ENCODE measurements around the gene VPS41. TPM values are rescaled to one million over a fixed set of nuclear protein-coding genes. Genes with fewer than 3 reads are reported as not detected.

Gene VPS41
- total RNA-seq, 1 experiment from 2014 or later, result 98.1 TPM

- H3K9me2 ChIP-seq (replicated peaks; ENCODE audit: insufficient read depth, low read length), result no peaks in the 10 kb centered on the region
- no peaks in the 10 kb centered on the region for H3K9me3 ChIP-seq (ENCODE audit: low read length)
- H4K20me1 ChIP-seq (ENCODE audit: insufficient read depth, low read depth, low read length), result peaks cover 3% of the 10 kb centered on the region; the same call in 1 of the 2 replicates
- no peak overlapping the region for H2AFZ ChIP-seq (ENCODE audit: low read length)
- no peak for DNase-seq
- H3K4me2 ChIP-seq (ENCODE audit: low read depth, low read length, poor library complexity, severe bottlenecking), result no peak overlapping the region
- H3K9ac ChIP-seq (ENCODE audit: low read length), result no peak overlapping the region
- H3K27ac ChIP-seq (ENCODE audit: low read length), result no peak overlapping the region
- H3K36me3 ChIP-seq (ENCODE audit: insufficient read depth, low read length), result no peaks in the 10 kb centered on the region
- H3K4me1 ChIP-seq (ENCODE audit: low read length), result no peaks in the 10 kb centered on the region
- H3K4me3 ChIP-seq (ENCODE audit: low read length), result no peak overlapping the region
- no peaks in the 10 kb centered on the region for H3K79me2 ChIP-seq (ENCODE audit: low read length)
- H3K27me3 ChIP-seq (ENCODE audit: low read length), result no peaks in the 10 kb centered on the region
Measured at GRCh38 chr7:38679419-38679818, 229.6 kb downstream of the VPS41 start.

DNA sequence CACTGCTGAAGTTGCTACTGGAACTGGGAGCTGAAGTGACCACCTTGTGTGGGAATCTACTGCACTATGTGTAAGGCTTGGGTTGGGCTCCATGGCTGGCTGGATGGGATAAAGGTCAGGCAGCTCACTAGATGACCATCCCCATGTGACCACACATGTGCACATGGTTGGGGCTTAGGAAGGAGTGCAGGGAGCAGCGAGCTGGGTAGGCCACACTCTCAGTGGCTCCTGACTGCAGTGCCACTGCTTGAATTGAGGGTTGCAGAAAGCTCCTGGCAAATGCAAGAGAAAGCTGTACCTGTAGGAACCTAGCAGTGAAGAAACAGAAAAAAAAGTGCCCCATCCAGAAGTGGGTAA is 230.3 kb downstream of the VPS41 start:
- H3K79me2 ChIP-seq (ENCODE audit: low read length), result no peaks in the 10 kb centered on the region
- no peak overlapping the region for H3K27ac ChIP-seq (ENCODE audit: low read length)

GRCh38 chr7:38677981-38678697 is 230.9 kb downstream of the VPS41 start:
- Histone ChIP-seq H3K27ac (ENCODE audit: low read length) (no peak overlapping the region), H3K27me3 (ENCODE audit: low read length) (no peaks in the 10 kb centered on the region), H3K4me3 (ENCODE audit: low read length) (no peak overlapping the region), H3K9me2 (replicated peaks; ENCODE audit: insufficient read depth, low read length) (no peaks in the 10 kb centered on the region), H3K36me3 (ENCODE audit: insufficient read depth, low read length) (no peaks in the 10 kb centered on the region), H3K9me3 (ENCODE audit: low read length) (no peaks in the 10 kb centered on the region), H3K4me1 (ENCODE audit: low read length) (no peaks in the 10 kb centered on the region), H4K20me1 (ENCODE audit: insufficient read depth, low read depth, low read length) (peaks cover 3% of the 10 kb centered on the region; the same call in 1 of the 2 replicates), H2AFZ (ENCODE audit: low read length) (no peak overlapping the region), H3K4me2 (ENCODE audit: low read depth, low read length, poor library complexity, severe bottlenecking) (no peak overlapping the region), H3K79me2 (ENCODE audit: low read length) (no peaks in the 10 kb centered on the region), H3K9ac (ENCODE audit: low read length) (no peak overlapping the region)
- DNase-seq, result no peak

More for the DNA sequence above, 230.3 kb downstream of the VPS41 start:
- Histone ChIP-seq H3K4me1 (ENCODE audit: low read length) (no peaks in the 10 kb centered on the region), H3K9ac (ENCODE audit: low read length) (no peak overlapping the region), H4K20me1 (ENCODE audit: insufficient read depth, low read depth, low read length) (peaks cover 3% of the 10 kb centered on the region; the same call in 1 of the 2 replicates), H3K9me3 (ENCODE audit: low read length) (no peaks in the 10 kb centered on the region), H3K9me2 (replicated peaks; ENCODE audit: insufficient read depth, low read length) (no peaks in the 10 kb centered on the region), H2AFZ (ENCODE audit: low read length) (no peak overlapping the region), H3K4me2 (ENCODE audit: low read depth, low read length, poor library complexity, severe bottlenecking) (no peak overlapping the region), H3K27me3 (ENCODE audit: low read length) (no peaks in the 10 kb centered on the region), H3K4me3 (ENCODE audit: low read length) (no peak overlapping the region), H3K36me3 (ENCODE audit: insufficient read depth, low read length) (no peaks in the 10 kb centered on the region)
- DNase-seq, result no peak

DNA sequence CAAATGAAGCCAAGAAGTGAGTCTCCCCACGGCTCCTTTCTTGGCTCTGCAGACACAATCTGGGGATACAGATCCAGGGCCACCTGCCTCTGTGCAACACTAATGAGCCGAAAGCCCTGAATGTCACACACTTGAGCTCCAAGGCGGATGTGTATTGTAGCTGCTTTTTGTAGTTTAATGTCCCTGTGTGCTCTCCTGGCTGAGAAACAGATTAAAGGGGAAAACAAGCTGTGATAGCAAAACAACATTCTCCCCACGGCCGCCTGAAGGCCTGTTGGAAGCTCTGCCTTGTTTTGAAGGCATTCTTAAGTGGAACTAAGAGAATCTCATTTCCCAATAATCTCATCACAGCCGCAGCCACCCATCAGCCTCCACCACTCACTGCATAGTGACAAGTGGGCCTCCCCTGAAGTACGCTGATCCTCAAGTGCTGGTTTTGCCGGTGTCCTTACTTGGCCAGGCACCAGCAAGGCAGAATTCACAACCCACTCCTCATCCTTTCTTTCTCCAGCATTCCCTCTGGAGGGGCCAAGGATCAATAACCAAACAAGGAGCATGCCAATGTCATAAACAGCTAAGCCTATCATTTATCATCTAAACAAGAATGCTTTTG is 233.4 kb downstream of the VPS41 start:
- no peak for DNase-seq
- no peaks in the 10 kb centered on the region for H3K36me3 ChIP-seq (ENCODE audit: insufficient read depth, low read length)
- H2AFZ ChIP-seq (ENCODE audit: low read length), result no peak overlapping the region
- H3K9ac ChIP-seq (ENCODE audit: low read length), result no peak overlapping the region
- H3K9me2 ChIP-seq (replicated peaks; ENCODE audit: insufficient read depth, low read length), result no peaks in the 10 kb centered on the region
- H3K4me3 ChIP-seq (ENCODE audit: low read length), result no peak overlapping the region
- no peaks in the 10 kb centered on the region for H3K9me3 ChIP-seq (ENCODE audit: low read length)
- no peak overlapping the region for H3K4me2 ChIP-seq (ENCODE audit: low read depth, low read length, poor library complexity, severe bottlenecking)
- peaks cover 3% of the 10 kb centered on the region; the same call in 1 of the 2 replicates for H4K20me1 ChIP-seq (ENCODE audit: insufficient read depth, low read depth, low read length)
- H3K79me2 ChIP-seq (ENCODE audit: low read length), result no peaks in the 10 kb centered on the region
- peaks cover 10% of the 10 kb centered on the region for H3K4me1 ChIP-seq (ENCODE audit: low read length)
- no peak overlapping the region for H3K27ac ChIP-seq (ENCODE audit: low read length)
- H3K27me3 ChIP-seq (ENCODE audit: low read length), result no peaks in the 10 kb centered on the region

DNA sequence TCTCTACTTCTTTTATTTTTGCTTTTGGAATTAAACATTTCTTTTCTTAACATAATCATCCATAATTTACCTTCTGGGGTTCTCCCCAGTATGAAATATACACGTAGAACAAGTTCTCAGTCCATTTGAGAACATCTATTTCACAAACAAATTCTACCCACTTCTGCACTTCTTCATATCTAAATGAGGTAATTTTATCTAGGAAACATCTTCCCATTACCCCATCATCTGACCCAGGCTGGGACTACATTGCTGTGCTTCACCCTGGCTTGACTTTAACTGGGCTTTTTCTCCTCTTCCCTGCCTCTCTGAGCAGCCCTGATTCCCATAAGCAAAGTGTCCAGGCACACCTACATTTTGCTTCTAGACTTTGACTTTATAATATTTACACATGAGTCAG is 234.5 kb downstream of the VPS41 start:
- H3K4me2 ChIP-seq (ENCODE audit: low read depth, low read length, poor library complexity, severe bottlenecking), result no peak overlapping the region

DNA sequence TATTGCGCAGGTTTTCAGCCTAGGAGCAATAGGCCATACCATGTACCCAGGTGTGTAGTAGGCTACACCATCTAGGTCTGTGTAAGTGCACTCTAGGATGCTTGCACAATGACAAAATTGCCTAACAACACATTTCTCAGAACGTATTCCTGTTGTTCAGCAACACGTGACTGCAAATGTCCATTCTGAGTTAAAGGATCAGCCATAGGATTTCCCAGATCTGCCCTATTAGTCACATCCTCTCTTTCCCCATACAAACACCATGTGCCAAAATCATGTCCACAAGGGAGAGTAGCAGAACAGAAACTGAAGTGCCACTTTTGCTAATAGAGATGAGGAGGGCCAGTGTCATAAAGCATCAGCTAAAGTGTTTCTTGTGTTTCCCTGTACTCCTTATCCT is 235.2 kb downstream of the VPS41 start:
- no peaks in the 10 kb centered on the region for H3K9me3 ChIP-seq (ENCODE audit: low read length)
- H3K4me1 ChIP-seq (ENCODE audit: low read length), result peaks cover 10% of the 10 kb centered on the region
- no peaks in the 10 kb centered on the region for H4K20me1 ChIP-seq (ENCODE audit: insufficient read depth, low read depth, low read length)
- H3K27me3 ChIP-seq (ENCODE audit: low read length), result no peaks in the 10 kb centered on the region
- no peaks in the 10 kb centered on the region for H3K36me3 ChIP-seq (ENCODE audit: insufficient read depth, low read length)
- no peaks in the 10 kb centered on the region for H3K79me2 ChIP-seq (ENCODE audit: low read length)
- H3K9me2 ChIP-seq (replicated peaks; ENCODE audit: insufficient read depth, low read length), result no peaks in the 10 kb centered on the region
- no peak overlapping the region for H3K27ac ChIP-seq (ENCODE audit: low read length)
- no peak overlapping the region for H3K4me3 ChIP-seq (ENCODE audit: low read length)
- H3K4me2 ChIP-seq (ENCODE audit: low read depth, low read length, poor library complexity, severe bottlenecking), result no peak overlapping the region
- no peak overlapping the region for H3K9ac ChIP-seq (ENCODE audit: low read length)
- no peak for DNase-seq
- no peak overlapping the region for H2AFZ ChIP-seq (ENCODE audit: low read length)

More for the DNA sequence above, 234.5 kb downstream of the VPS41 start:
- no peaks in the 10 kb centered on the region for H3K79me2 ChIP-seq (ENCODE audit: low read length)
- no peaks in the 10 kb centered on the region for H4K20me1 ChIP-seq (ENCODE audit: insufficient read depth, low read depth, low read length)
- H3K36me3 ChIP-seq (ENCODE audit: insufficient read depth, low read length), result no peaks in the 10 kb centered on the region
- H3K9ac ChIP-seq (ENCODE audit: low read length), result no peak overlapping the region
- no peak overlapping the region for H3K4me3 ChIP-seq (ENCODE audit: low read length)
- no peaks in the 10 kb centered on the region for H3K9me3 ChIP-seq (ENCODE audit: low read length)
- H2AFZ ChIP-seq (ENCODE audit: low read length), result no peak overlapping the region
- no peaks in the 10 kb centered on the region for H3K9me2 ChIP-seq (replicated peaks; ENCODE audit: insufficient read depth, low read length)
- H3K27me3 ChIP-seq (ENCODE audit: low read length), result no peaks in the 10 kb centered on the region
- no peak overlapping the region for H3K27ac ChIP-seq (ENCODE audit: low read length)
- DNase-seq, result no peak
- peaks cover 10% of the 10 kb centered on the region for H3K4me1 ChIP-seq (ENCODE audit: low read length)

Other genes with a start within 250 kb of the VPS41 start
- gene POU6F2, start 68.7 kb upstream of the VPS41 start, total RNA-seq (2014; rRNA removed; shearing (Covaris generic); ENCODE audit: low replicate concordance), result not detected in 2 replicates